Measurements from ENCODE around the gene SHB. TPM values are rescaled to one million over a fixed set of nuclear protein-coding genes. Genes with fewer than 3 reads are reported as not detected.

Gene SHB
- total RNA-seq, 4 donors from 2014 or later, result 27.6 to 42.6 (median 34.5) TPM

DNA sequence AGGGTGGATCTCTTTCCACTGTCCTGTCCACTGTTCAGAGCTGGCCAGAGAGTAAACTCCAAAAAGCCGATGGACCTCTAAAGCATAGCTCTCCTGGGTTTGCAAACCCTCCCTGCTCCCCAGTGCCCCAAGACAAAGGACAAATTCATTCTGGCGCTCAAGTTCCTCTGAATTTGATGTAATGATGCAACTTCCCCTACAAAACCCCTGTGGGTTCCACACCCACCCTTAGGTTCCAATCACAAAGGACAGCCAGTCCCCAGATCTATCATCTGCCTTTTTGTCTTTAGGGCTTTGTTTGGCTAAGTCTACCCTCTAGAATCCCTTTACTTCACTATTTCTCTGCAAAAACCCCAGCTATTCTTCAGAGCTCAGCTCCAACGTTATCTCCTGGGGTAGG is 107.7 kb downstream of the SHB start:
- intact Hi-C loops (cut with DNase I; ENCODE audit: low total_unique reads), result no loop called here
- TF ChIP-seq POLR2A (IDR thresholded peaks at IDR 0.05), result no peak
- no peak for TF ChIP-seq CTCF (IDR thresholded peaks at IDR 0.05)
- no peak overlapping the region for H3K4me3 ChIP-seq (ENCODE audit: low read depth, poor library complexity, severe bottlenecking)
- 80 to 82% methylated on average over 3 of the region's 3 CpGs for WGBS, 2 donors
- DNase-seq (ENCODE audit: low spot score in 2 of 2), result no peak

DNA sequence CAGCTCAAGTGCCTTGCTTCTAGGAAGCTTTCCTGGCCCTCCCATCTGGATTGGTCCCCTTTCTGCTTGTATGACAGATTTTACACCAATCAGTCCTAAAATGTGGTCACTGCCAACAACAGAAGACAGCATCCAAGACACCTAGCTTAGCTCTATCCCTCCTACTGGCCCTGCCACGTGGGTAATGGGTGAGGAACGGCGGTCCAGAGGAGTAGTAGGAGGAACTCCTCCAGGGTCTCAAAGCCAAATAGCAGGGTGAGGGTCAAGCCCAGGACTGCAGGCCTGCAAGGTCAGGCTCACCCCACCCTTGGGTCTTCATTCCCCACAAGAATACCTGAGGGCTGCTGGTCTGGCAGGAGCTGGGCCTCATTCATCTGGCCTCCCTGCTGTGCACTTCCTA is 108.4 kb downstream of the SHB start:
- no peak for DNase-seq (ENCODE audit: low spot score in 2 of 2)
- H3K4me3 ChIP-seq (ENCODE audit: low read depth, poor library complexity, severe bottlenecking), result no peak overlapping the region
- TF ChIP-seq CTCF (IDR thresholded peaks at IDR 0.05) (no peak), POLR2A (IDR thresholded peaks at IDR 0.05) (no peak)
- 93 to 100% methylated on average over 3 of the region's 3 CpGs for WGBS, 2 donors
- intact Hi-C loops (cut with DNase I; ENCODE audit: low total_unique reads), result no loop called here

DNA sequence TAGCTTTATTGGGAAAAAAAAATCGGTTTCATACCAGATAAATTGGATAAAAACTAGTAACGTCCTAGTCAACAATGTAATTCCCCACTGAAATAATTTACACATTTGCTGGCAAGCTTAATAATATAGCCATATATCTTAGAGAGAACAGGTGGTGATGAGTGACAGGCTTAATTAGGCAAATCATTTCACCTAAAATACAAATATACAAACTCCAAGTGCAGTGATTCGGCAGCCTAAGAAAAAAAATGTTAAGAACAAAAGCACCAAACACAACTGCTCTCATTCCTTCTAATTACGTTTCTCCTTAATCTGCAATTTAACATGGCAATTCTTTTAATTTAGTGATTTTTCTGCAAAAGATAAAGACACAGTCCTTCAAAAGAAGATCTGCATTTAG is 109.1 kb downstream of the SHB start:
- DNase-seq (ENCODE audit: low spot score in 2 of 2), result no peak
- no peak overlapping the region for H3K4me3 ChIP-seq (ENCODE audit: low read depth, poor library complexity, severe bottlenecking)
- intact Hi-C loops (cut with DNase I; ENCODE audit: low total_unique reads), result loop anchor here (5.0 kb wide), 1 partner anchor 107 kb away; the partner anchor contains the start of gene SHB
- no peak for TF ChIP-seq CTCF (IDR thresholded peaks at IDR 0.05)
- TF ChIP-seq POLR2A (IDR thresholded peaks at IDR 0.05), result no peak
- WGBS, 2 donors, result 61 to 65% methylated on average over 4 of the region's 4 CpGs

- intact Hi-C loops (cut with DNase I; ENCODE audit: low total_unique reads), result loop anchor here (5.0 kb wide), 1 partner anchor 109 kb away; the partner anchor contains the start of gene SHB
- TF ChIP-seq POLR2A (IDR thresholded peaks at IDR 0.05), result no peak
- 95% methylated on average over 9 of the region's 9 CpGs for WGBS, 2 donors
- no peak for DNase-seq (ENCODE audit: low spot score in 2 of 2)
- no peak overlapping the region for H3K4me3 ChIP-seq (ENCODE audit: low read depth, poor library complexity, severe bottlenecking)
These were observed 110.9 kb downstream of the SHB start for GRCh38 chr9:37958154-37958553.

GRCh38 chr9:37957664-37957953 is 111.4 kb downstream of the SHB start:
- intact Hi-C loops (cut with DNase I; ENCODE audit: low total_unique reads), result loop anchor here (5.0 kb wide), 1 partner anchor 110 kb away; the partner anchor contains the start of gene SHB
- no peak overlapping the region for H3K4me3 ChIP-seq (ENCODE audit: low read depth, poor library complexity, severe bottlenecking)
- TF ChIP-seq POLR2A (IDR thresholded peaks at IDR 0.05) (no peak), CTCF (IDR thresholded peaks at IDR 0.05) (no peak)
- DNase-seq (ENCODE audit: low spot score in 2 of 2), result no peak
- 90 to 100% methylated on average over 2 of the region's 2 CpGs for WGBS, 2 donors

DNA sequence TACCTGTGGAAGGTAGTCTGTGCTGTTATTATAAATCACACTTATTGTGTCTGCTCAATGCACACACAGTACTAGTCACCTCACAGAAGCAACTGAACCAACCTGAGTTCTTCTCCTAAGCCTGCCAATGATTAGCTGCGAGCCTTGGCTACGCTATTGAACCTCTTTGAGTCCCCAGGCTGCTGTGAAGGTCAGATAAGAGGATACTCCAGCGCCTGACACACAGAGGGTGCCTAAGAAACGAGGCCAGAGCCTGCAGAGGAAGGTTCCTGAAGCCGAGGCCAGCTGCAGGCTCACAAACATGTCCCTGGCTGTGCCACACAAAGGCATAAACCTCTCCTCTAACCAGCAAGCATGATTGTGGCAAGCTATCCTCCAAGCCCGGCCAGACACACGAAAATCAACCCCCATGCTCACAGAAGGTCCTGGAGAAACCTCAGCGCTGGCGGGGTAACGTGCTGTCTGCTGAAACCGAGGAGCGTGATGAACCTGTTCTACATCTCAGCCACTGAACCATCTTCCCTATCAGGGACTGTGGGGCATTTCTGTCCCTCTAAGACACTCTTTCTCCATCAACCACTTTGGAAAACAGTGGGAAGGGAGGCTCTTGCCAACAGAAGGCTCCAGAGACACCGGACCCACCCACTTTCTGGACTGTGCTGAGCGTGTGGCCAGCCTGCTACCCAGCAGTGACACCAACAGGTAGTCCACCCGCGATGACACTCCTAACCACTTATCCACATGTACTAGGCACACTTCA is 111.9 kb downstream of the SHB start:
- intact Hi-C loops (cut with DNase I; ENCODE audit: low total_unique reads), result loop anchor here (5.0 kb wide), 1 partner anchor 110 kb away; the partner anchor contains the start of gene SHB
- DNase-seq (ENCODE audit: low spot score in 2 of 2), result no peak
- WGBS, 2 donors, result 79 to 88% methylated on average over 16 of the region's 16 CpGs
- TF ChIP-seq CTCF (IDR thresholded peaks at IDR 0.05), result no peak
- TF ChIP-seq POLR2A (IDR thresholded peaks at IDR 0.05), result no peak
- no peak overlapping the region for H3K4me3 ChIP-seq (ENCODE audit: low read depth, poor library complexity, severe bottlenecking)

Measured in lower leg skin (tissue), 4 donors.